GM18873 (cell line): ENCODE measurements around the gene PCBP3.
"Not testable (repeated sequence)": the region's sequence is repeated elsewhere in the genome, so short reads cannot be mapped to it uniquely, and the experiment has no call there.

Experiments used
- ATAC-seq: cut with Tn5 transposase; IDR thresholded peaks from one replicate; pipeline ENCODE4 v1.9.1; 2021; ENCODE audit warnings: mild to moderate bottlenecking, moderate library complexity, moderate number of reproducible peaks; ENCODE audit not compliant: unreplicated experiment, low FRiP score

Gene PCBP3

DNA sequence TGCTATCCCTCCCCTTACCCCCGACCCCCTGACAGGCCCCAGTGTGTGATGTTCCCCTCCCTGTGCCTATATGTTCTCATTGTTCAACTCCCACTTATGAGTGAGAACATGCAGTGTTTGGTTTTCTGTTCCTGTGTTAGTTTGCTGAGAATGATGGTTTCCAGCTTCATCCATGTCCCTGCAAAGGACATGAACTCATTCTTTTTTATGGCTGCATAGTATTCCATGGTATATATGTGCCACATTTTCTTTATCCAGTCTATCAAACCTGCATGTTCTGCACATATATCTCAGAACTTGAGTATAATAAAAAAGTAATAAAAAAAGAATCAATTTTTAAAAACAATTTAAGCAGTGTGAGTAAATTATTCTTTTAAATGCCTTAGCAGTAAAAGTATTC is 76.7 kb downstream of the PCBP3 start:
- ATAC-seq: not testable (repeated sequence)

DNA sequence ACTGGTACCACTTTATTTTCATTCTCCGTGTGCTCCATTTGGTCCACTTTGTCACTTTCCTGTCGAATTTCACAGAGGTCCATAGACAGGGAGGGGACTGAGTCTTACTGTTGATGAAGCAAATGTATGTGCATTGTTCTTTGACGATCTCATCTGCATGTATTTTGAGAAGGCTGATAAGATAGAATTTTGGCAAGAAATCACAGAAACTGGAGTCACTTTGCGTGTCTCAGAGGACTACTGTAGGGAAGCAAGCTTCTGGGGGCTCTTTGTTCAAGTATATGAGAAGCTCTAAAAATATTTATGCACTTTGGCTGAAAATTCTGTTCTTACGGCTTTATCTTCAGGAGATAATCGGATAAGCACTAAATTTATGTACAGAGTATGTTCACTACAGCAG is 78.1 kb downstream of the PCBP3 start:
- no peak for ATAC-seq

DNA sequence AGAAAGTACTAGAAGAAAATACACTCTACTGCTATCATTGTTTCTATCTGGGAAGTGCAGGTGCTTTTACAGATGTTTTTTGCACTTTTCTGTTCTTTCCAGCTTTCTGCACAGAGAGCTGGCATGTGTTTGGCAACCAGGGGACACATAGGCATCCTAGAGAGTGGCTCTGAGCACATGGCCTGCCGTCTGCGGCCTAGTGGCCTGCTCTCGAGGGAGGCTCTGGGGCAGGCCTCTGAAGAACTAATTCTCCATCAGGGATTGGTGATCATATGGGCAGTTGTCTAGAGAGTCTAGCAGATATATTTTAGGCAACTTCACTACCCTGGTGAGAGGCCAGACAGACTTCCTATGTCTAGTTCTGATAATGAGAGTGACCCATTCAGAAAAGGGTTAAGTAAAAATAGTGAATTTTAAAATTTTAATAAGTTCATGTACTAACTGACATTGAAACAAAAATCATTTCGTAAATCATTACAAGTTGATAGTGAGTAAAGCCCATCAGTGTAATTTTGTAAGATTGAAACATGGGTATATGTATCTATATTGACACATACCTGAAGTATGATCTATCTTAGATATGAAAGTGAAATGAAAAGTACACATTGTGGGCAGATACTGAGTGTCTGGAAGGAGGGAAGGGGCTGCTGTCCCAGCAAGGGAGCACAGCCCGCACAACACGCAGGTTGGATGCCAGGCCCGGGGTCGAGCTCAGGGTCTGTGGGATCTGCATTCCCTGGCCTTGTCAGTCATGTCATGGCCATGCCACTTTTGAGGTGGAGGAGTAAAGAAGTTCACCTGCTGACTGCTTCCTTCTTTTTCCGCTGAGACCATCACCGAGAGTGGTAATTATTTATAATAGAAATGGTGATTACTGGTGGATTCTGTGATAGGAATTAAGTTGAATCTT is 79.8 kb downstream of the PCBP3 start:
- no peak for ATAC-seq

- no peak for ATAC-seq
These were observed 80.9 kb downstream of the PCBP3 start for GRCh38 chr21:45724345-45724961.

- no peak for ATAC-seq
These were observed 81.7 kb downstream of the PCBP3 start for GRCh38 chr21:45724994-45725843.

DNA sequence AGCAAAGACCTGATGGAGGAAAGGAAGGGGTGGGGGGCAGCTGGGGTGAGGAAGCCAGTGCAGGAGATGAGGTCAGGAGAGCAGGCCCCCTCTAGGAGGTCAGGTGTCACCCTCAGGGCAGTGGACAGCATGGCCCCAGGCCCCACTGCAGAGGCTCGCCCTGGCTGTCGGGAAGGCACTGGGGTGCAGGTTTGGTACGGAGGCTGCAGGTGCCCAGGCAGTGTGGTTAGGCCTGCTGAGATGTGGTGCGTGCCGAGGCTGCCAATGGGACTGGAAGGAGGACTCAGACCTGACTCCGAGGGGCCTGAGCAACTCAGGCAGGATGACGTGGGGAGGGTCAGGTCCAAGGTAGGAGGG is 82.3 kb downstream of the PCBP3 start:
- no peak for ATAC-seq

- ATAC-seq: no peak
These were observed 82.9 kb downstream of the PCBP3 start for GRCh38 chr21:45726438-45726837.

GRCh38 chr21:45727390-45727789 is 83.9 kb downstream of the PCBP3 start:
- ATAC-seq: no peak

- no peak for ATAC-seq
These were observed 91.9 kb downstream of the PCBP3 start for GRCh38 chr21:45735259-45736000.

DNA sequence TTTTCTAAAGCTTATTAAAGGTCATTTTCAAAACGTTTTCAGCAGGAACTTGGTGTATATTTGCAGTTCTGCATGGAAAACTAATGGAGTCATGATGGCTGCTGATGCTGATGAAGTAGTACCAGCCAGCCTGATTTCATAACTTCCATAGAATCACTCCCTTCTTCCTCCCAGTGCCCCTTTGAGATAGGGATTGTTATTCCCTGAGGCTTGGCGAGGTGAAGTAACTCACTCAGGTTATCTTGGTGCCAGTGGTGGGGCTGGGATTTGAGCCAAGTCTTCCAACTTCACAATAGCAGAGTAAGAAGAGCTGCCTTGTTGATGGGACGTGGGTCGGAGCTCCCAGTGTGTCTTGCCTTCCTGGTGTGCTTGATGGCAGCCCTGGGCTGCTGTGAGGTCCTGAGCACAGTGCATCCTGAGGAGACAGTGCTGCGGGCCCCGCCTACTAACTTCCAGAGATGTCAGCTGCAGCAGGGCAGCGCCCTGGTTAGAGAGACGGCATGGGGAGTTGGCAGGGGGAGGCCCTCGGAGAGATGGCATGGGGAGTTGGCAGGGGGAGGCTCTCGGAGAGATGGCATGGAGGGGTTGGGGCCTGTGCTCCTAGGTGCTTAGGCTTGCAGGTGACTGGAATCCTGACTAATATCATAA is 92.6 kb downstream of the PCBP3 start:
- ATAC-seq: no peak

GRCh38 chr21:45736690-45737484 is 93.4 kb downstream of the PCBP3 start:
- no peak for ATAC-seq

GRCh38 chr21:45737485-45738166 is 94.1 kb downstream of the PCBP3 start:
- no peak for ATAC-seq

- no peak for ATAC-seq
These were observed 95.9 kb downstream of the PCBP3 start for GRCh38 chr21:45739218-45740087.

GRCh38 chr21:45740088-45740440 is 96.5 kb downstream of the PCBP3 start:
- no peak for ATAC-seq

DNA sequence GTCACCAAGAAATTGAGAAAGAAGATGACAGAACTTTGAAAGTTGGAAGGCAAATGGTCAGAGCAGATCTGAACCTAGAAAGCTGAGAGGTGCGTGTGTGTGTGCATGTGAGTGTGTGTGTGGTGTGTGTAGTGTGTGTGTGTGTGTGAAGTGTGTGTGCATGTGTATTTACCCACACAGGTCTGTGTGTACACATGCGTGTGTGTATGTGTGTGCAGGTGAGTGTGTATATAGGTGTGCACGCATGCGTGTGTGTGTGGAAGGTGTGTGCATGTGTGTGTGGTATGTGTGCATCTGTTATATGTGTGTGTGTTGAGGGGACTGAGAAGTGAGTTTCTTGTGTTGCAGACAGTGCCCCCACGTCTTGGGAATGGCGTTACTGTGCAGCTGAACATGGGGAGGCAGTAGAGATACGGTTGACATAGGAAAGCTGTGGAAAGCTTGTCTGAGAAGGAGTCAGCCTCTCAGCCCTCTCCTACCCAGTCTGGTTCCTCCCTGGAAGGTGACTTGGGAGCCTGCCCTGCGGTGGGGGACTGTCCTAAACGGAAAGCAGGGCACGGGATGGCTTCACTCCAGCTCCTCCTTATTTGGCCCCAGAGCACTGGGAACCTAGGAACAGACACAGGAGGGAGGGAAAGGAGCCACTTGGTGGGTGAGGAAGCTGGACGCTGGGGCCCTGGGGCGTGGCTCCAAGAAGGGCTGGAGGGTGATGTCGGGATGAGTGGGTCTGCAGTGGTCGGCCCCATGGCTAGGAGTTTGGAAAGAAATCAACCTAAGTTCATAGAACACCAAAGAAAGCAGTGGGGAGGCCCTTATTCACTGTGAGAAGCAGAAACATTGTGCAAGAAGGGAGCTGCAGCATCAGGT is 97.2 kb downstream of the PCBP3 start:
- no peak for ATAC-seq

DNA sequence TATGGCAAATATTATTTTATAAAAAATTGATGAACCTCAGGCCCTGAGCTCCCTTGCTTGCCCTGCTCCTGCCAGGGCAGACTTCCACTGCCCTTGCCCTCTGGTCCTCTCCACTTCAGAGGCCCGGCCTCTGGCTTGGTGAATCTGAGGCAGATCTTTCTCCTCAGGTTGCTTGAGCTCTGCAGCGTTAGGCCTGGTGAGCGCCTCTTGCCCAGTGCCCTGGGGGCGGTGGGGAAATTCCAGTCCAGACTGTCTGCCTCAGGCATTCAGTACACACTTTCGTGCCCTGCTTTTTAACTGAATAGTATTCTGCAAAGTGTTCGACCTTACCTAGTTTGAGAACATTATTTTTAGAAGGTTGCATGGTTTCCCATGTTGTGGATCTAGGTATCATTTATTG is 98.2 kb downstream of the PCBP3 start:
- ATAC-seq: no peak

DNA sequence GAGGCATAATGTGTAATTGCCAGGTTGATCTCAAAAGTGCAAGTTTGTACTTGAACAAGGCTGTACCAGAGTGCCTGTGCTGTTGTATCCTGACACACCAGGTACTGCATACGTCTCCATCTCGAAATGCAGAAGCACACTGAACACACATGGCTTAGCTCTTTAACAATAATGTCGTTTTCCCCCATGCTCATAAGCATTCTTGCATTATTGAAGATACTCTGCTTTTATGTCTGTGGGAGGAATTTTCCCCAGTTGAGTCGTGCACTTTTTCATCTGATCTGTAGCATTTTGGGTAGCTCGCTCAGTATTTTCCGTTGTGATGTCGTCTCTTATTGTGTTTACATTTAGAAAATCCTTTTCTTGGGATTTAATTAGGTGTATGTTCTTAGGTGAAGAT is 98.7 kb downstream of the PCBP3 start:
- ATAC-seq: no peak
